ENCODE results near the gene BMP10.
"Not testable (repeated sequence)": the region's sequence is repeated elsewhere in the genome, so short reads cannot be mapped to it uniquely, and the experiment has no call there.

Gene BMP10

GRCh38 chr2:68900496-68901198, 29.4 kb upstream of the BMP10 start:
- no peak for DNase-seq (ENCODE audit: low read depth in 4 of 4, low spot score in 1 of 4)

DNA sequence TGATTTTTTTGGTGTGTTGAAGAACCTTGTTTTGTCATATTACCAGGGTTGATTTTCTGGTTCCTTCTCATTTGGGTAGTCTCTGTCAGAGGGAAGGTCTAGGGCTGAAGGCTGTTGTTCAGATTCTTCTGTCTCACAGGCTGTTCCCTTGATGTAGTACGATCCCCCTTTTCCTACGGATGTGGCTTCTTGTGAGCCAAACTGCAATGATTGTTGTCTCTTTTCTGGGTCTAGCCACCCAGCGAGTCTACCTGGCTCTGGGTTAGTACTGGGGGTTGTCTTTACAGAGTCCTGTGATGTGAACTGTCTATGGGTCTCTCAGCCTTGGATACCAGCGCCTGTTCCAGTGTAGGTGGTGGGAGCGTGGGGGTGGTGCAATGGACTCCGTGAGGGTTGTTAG, 24.8 kb upstream of the BMP10 start:
- DNase-seq (ENCODE audit: low read depth in 4 of 4, low spot score in 1 of 4), result not testable (repeated sequence)

DNA sequence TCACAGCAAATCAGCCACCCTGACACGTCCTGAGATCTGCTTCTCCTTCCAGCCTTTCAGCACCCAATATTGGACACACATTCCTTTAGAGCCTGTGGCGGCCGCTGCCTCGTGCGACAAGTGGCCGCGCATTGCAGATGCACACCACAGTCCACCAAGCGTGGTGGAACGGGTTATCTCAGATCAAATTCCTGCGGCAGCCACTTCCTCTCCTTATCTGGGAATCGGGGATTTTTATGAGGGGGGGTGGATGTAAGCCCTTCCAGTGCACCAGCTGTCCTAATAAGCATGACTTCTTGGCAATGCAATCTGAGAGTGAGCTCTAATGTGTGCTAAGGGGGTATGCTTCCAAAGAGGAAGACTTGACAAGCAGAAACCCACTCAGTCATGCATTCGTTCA, 18.3 kb upstream of the BMP10 start:
- no peak for DNase-seq (ENCODE audit: low read depth in 4 of 4, low spot score in 1 of 4)

DNA sequence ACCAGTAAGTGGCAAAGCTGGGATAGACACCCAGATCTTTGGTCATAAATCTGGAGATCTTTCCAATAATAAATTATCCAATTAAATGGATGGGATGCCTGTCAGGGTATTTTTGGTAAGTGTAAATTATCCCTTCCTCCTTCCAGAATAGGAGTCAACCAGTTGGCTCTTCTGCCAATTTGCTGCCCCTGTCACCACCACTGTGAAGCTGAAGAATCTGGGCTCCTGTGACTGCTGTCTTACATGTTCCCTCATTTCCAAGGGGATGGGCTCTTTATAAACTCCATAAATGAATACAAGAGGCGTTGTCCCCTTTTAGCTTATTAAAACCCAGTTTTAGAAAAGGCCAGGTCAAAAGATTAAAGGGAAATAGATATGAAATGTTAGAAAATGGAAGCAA, 17.8 kb upstream of the BMP10 start:
- no peak for DNase-seq (ENCODE audit: low read depth in 4 of 4, low spot score in 1 of 4)

DNA sequence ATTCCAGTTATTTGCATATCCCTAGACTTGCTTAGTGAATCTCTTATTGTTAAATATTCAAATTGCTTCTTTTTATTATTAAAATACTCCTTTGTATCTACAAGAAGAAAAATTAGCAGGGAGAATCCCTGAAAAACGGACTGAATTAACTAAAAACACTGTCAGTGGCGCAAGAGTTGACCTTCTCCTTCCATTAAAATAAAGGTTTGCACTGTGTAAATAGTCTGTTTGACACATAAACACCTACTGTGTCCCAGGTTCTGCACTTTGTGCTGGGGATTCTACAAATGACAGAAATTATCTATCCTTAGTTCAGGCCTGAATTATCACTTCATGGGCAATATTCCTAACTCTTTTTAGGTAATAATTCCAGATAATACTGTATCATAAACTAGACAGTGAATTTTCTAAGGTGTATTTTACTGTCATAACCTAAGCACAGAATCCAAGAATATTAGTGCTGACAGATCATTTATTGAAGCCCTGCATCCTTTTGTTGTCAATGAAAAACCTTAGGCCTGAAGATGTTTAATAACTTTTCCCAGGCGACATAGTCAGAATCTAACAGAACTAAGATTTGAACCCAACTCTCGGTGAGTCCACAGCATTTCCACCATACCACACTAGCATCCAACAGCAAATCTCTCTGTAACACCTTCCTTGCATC, 17.0 kb upstream of the BMP10 start:
- no peak for DNase-seq (ENCODE audit: low read depth in 4 of 4, low spot score in 1 of 4)

DNA sequence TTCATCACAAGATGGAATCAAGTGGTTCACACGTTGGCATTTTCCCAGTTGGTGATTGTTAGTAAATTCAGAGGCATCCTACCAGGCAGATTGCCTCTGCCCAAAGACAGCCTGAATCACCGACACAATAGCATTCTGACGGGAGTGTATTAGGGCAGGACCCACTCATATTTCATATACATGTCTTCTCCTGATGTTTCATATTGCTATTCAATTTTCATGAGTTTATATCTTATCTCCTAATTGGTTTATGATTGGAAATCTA, 14.5 kb upstream of the BMP10 start:
- no peak for DNase-seq (ENCODE audit: low read depth in 4 of 4, low spot score in 1 of 4)

DNA sequence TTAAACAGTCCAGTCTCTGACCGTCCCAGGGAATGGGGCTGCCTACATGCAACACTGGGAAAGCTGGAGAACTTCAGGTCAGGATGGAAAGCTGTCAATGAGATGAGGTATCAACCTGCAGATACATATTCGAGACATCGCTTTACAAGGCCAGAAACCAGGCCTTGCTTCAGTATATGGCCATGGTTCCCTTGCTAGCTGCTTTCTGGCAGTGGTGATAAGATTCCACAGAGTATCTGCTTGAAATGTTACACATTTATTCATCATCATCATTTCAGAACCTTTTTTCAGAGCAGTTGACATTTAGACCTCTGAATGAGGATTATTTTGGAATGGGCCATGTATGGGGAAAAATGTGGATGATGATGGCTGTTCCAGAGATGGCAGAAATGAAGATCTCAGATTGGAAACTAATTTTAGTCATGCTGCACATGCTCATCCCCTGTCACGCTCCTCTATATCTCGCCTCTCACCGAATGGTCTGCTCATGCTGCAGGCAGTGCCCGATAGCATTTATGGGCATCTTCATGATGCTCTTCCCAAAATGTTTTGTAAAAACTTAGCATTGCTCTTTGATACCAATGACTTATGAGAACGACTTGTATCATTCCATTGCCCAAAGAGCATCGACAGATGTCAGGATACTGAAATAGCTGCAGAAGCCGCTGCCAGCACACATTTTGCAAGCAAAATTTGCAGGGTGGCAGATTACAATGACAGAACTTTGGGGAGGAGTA, 14.0 kb upstream of the BMP10 start:
- no peak for DNase-seq (ENCODE audit: low read depth in 4 of 4, low spot score in 1 of 4)

GRCh38 chr2:68880213-68880612, 9.0 kb upstream of the BMP10 start:
- no peak for DNase-seq (ENCODE audit: low read depth in 4 of 4, low spot score in 1 of 4)

DNA sequence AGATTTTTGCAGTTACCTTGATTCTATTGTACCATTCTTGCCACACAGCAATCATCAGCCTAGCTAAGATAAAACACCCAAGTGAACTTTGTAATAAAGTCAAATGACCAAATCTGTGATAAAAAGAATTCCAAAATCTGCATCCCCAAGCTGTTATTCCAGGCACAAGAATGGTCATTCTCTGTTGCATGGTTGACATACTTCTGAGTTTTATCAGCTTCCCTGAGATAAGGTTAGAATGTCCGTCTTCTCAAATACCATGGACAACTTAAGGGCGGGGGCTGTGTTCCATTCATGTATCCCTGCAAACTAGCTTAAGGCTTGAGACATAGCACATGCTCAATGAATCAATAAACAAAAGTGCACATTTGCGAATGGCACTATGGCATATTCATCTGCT, 8.1 kb upstream of the BMP10 start:
- no peak for DNase-seq (ENCODE audit: low read depth in 4 of 4, low spot score in 1 of 4)

GRCh38 chr2:68878753-68879152, 7.6 kb upstream of the BMP10 start:
- DNase-seq (ENCODE audit: low read depth in 4 of 4, low spot score in 1 of 4), result no peak

GRCh38 chr2:68878071-68878711, 7.0 kb upstream of the BMP10 start:
- DNase-seq (ENCODE audit: low read depth in 4 of 4, low spot score in 1 of 4), result no peak

DNA sequence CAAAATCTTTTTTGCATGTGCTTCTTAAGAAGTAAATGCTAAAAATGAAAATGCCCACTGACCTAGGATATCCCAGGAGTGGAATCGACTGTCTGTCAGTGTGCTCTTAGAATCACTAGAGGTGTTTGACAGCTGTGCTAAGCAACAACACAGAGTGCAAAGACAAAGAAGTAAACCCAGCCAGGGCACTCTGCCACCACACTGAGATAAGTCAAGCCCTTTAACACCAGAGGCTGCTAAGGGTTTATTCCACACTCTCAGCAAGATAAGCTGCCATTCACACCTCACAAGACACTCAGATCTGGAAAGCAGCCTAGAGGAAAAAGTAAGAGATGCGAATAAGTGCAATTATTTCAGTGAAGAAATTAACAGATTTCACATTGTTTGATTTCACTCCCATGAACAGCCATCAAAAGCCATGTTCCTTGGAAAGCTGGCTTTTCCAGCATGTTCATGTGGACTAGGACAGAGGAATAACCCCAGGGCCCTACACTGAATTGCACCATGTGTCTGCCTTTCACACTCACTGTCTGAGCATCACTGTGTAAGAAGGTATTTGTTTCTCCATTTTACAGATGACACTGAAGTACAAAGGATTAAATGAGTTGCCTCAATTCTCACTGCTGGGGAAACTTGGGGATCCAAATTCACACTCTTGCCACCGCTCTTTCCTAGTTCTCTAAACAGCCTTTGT, 6.0 kb upstream of the BMP10 start:
- no peak for DNase-seq (ENCODE audit: low read depth in 4 of 4, low spot score in 1 of 4)

DNA sequence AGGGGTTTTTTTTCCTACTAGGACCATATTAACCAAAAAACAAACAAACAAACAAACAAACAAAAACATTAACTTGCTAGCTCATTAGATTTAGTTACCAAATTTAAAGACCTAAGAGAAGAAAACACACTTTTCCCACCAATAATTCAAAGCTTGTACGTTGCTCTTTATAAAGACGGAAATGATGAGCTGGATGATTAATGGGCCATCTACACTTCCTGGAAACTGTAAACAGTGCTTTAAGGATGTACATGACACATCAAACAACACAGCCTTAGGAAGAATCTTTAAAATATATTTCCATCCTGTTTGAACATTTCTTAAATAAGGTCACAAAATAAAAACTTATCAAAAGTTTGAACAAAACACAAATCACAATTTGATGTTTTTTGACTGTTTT, 982 bp downstream of the BMP10 start:
- DNase-seq (ENCODE audit: low read depth in 4 of 4, low spot score in 1 of 4), result no peak

DNA sequence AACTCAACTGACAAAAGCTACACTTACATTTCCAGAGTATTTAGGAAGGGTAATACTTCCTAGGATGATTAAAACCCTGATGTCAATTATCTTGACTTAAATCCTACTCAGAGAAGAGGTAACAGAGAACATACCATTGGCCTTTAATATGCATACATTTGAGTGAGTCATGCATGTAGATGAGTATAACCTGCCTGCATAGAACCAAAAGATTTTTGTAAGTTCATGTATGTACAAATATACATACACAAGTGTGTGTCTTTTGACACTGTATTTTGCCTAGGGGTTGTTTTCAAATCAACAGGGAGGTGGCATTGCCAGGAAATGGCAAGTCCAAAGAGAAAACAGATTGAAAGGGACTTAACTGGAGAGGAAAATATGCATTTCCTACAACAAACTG, 6.1 kb downstream of the BMP10 start:
- no peak for DNase-seq (ENCODE audit: low read depth in 4 of 4, low spot score in 1 of 4)

GRCh38 chr2:68863996-68864395, 7.2 kb downstream of the BMP10 start:
- DNase-seq (ENCODE audit: low read depth in 4 of 4, low spot score in 1 of 4), result no peak

DNA sequence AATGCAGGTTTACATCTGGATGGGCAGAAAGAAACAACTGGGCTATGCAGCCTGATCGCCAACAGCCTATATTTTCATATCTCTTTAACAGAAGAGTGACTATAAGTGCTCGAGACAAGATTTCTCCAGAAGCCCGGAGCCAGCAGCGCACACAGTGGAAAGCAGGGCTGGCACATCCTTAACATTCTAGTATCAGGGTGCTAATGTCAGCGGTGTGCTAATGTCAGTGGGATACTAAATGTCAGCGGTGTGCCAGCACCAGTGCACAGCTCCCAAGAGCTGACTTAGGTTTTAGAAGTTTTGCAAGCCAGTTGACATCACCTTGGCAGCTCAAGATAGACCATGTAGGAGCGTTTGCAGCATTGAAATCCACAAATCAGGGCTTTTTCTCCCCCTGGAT, 8.3 kb downstream of the BMP10 start:
- DNase-seq (ENCODE audit: low read depth in 4 of 4, low spot score in 1 of 4), result no peak

- no peak for DNase-seq (ENCODE audit: low read depth in 4 of 4, low spot score in 1 of 4)
Observed at GRCh38 chr2:68861330-68861729, 9.9 kb downstream of the BMP10 start.

DNA sequence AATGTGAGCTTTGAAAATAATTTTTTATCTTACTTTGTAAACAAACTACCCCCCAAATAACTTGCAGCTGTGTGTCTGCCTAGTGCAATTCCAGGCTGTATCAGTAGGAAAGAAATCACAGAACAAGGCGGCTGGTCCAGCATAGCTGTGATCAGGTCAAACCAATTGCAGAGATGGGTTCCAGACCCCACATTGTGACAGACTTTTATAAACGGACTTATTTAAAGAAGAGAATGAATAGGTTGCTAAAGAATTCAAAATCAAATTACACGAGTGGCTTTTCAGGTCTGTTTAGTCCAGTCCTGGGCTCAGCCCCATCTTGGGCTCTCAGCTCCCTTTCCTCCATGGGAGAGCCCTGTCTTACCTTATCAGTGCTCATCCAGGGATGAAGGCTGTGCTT, 11.1 kb downstream of the BMP10 start:
- no peak for DNase-seq (ENCODE audit: low read depth in 4 of 4, low spot score in 1 of 4)

DNA sequence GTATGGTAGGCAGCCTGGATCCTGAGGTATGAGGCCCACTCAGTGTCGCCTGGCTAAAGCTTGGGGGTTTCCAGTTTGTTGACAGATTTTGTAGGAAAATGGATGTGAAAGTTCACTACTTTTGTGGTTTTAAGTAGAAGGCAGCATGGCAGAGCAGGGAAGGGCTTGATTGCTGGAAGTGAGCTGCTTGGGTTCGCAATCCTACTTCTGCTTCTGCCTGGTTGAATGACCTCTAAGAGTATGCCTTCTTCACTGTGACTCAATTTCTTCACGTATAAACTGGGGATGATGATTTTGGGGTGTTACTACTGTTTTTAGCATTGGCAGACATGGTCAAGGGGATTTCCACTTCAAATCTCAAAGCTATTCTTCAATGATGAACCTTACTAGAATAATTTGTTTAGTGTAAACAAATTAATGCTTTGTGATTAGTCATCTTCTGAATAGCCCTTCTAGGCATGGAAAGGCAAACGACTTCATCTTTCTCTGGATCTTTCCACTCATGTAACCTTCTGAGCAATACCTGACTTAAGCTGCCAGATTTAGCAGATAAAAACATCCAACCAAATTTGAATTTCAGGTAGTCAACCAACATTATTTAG, 13.2 kb downstream of the BMP10 start:
- no peak for DNase-seq (ENCODE audit: low read depth in 4 of 4, low spot score in 1 of 4)

DNA sequence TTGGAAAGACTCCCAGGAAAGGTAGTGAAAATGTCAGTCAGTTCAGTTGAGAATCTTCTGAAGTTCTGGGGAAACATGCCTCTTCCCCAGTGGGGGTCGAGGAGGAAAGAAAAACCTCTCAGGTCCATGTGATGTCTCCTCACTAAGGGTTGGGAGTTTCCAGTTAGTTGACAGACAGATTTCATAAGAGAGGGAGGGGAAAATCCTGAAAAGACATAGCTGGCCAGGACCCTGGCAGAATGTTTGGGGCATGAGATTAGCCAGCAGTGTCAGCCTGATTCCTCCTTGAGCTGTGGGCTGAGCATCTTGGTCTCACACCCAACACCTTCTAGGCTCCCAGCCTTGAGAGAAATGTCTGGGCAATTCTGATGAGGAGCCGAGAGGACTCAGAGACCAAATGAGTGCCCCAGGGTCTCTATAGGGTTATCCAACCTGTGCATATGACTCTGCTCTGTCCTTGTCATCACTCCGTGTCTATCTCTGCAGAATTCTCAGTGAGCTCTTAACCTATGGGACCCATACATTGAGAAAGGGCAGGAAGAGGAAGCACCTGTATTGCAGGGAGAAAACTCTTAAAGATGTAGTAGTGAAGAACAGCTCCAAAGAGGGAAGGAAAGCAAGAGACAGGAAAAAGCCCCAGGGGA, 13.9 kb downstream of the BMP10 start:
- DNase-seq (ENCODE audit: low read depth in 4 of 4, low spot score in 1 of 4), result no peak

GRCh38 chr2:68855550-68855949, 15.6 kb downstream of the BMP10 start:
- no peak for DNase-seq (ENCODE audit: low read depth in 4 of 4, low spot score in 1 of 4)

Data from stimulated activated CD4-positive, alpha-beta T cell treated with anti-CD3 and anti-CD28 coated beads, Interleukin-1b, Interleukin-23, amount 100 ng/mL, for 24 hours (primary cell).